ENCODE results near the gene RBM33. TPM values are rescaled to one million over a fixed set of nuclear protein-coding genes. Genes with fewer than 3 reads are reported as not detected.

Gene RBM33
- total RNA-seq, 1 experiment from 2014 or later, result 73.6 TPM

GRCh38 chr7:155818820-155819168, 174.3 kb downstream of the RBM33 start:
- ChIA-PET POLR2A (ENCODE audit: low non-redundant PET) (no interaction called here), CTCF (no interaction called here)
- Histone ChIP-seq H3K9me3 (ENCODE audit: low read depth, low read length, poor library complexity, severe bottlenecking) (no peaks in the 10 kb centered on the region), H3K4me3 (ENCODE audit: low read depth, low read length, poor library complexity, severe bottlenecking) (no peak overlapping the region), H3K4me1 (ENCODE audit: insufficient read depth, low read length, poor library complexity, severe bottlenecking) (no peaks in the 10 kb centered on the region), H3K27me3 (replicated peaks; ENCODE audit: insufficient read depth, low read depth, low read length, poor library complexity) (peaks cover 48% of the 10 kb centered on the region), H3K27ac (ENCODE audit: low read depth, low read length, poor library complexity, severe bottlenecking) (no peak overlapping the region), H3K36me3 (ENCODE audit: insufficient read depth, low read length, poor library complexity, severe bottlenecking) (no peaks in the 10 kb centered on the region)
- intact Hi-C loops (cut with micrococcal nuclease; ENCODE audit: unreplicated experiment), result no loop called here
- TF ChIP-seq EZH2 (IDR thresholded peaks at IDR 0.05; ENCODE audit: borderline replicate concordance, low read depth, low read length, poor library complexity, severe bottlenecking), result no peak
- TF ChIP-seq CTCF (conservative IDR thresholded peaks at IDR 0.05; ENCODE audit: low read depth, low read length), result no peak
- no peak for DNase-seq (ENCODE audit: low spot score)
- BruUV-seq (replicated peaks), result no TSS peak

GRCh38 chr7:155819186-155819585, 174.7 kb downstream of the RBM33 start:
- POLR2A ChIA-PET (ENCODE audit: low non-redundant PET), result no interaction called here

GRCh38 chr7:155820246-155820645, 175.8 kb downstream of the RBM33 start:
- H3K4me1 ChIP-seq (ENCODE audit: insufficient read depth, low read length, poor library complexity, severe bottlenecking), result no peaks in the 10 kb centered on the region
- TF ChIP-seq EZH2 (IDR thresholded peaks at IDR 0.05; ENCODE audit: borderline replicate concordance, low read depth, low read length, poor library complexity, severe bottlenecking) (no peak), CTCF (conservative IDR thresholded peaks at IDR 0.05; ENCODE audit: low read depth, low read length) (no peak)
- peaks cover 47% of the 10 kb centered on the region for H3K27me3 ChIP-seq (replicated peaks; ENCODE audit: insufficient read depth, low read depth, low read length, poor library complexity)
- ChIA-PET POLR2A (ENCODE audit: low non-redundant PET) (no interaction called here), CTCF (no interaction called here)
- no peaks in the 10 kb centered on the region for H3K9me3 ChIP-seq (ENCODE audit: low read depth, low read length, poor library complexity, severe bottlenecking)
- no peak overlapping the region for H3K27ac ChIP-seq (ENCODE audit: low read depth, low read length, poor library complexity, severe bottlenecking)
- no peaks in the 10 kb centered on the region for H3K36me3 ChIP-seq (ENCODE audit: insufficient read depth, low read length, poor library complexity, severe bottlenecking)
- no peak overlapping the region for H3K4me3 ChIP-seq (ENCODE audit: low read depth, low read length, poor library complexity, severe bottlenecking)
- DNase-seq (ENCODE audit: low spot score), result no peak
- BruUV-seq (replicated peaks), result no TSS peak
- intact Hi-C loops (cut with micrococcal nuclease; ENCODE audit: unreplicated experiment), result no loop called here

More at GRCh38 chr7:155819186-155819585, 174.7 kb downstream of the RBM33 start:
- no peak overlapping the region for H3K27ac ChIP-seq (ENCODE audit: low read depth, low read length, poor library complexity, severe bottlenecking)
- DNase-seq (ENCODE audit: low spot score), result no peak
- intact Hi-C loops (cut with micrococcal nuclease; ENCODE audit: unreplicated experiment), result no loop called here
- H3K36me3 ChIP-seq (ENCODE audit: insufficient read depth, low read length, poor library complexity, severe bottlenecking), result no peaks in the 10 kb centered on the region
- CTCF ChIA-PET, result no interaction called here
- no TSS peak for BruUV-seq (replicated peaks)
- no peaks in the 10 kb centered on the region for H3K4me1 ChIP-seq (ENCODE audit: insufficient read depth, low read length, poor library complexity, severe bottlenecking)
- H3K4me3 ChIP-seq (ENCODE audit: low read depth, low read length, poor library complexity, severe bottlenecking), result no peak overlapping the region
- H3K27me3 ChIP-seq (replicated peaks; ENCODE audit: insufficient read depth, low read depth, low read length, poor library complexity), result peaks cover 48% of the 10 kb centered on the region
- no peak for TF ChIP-seq EZH2 (IDR thresholded peaks at IDR 0.05; ENCODE audit: borderline replicate concordance, low read depth, low read length, poor library complexity, severe bottlenecking)
- no peaks in the 10 kb centered on the region for H3K9me3 ChIP-seq (ENCODE audit: low read depth, low read length, poor library complexity, severe bottlenecking)

DNA sequence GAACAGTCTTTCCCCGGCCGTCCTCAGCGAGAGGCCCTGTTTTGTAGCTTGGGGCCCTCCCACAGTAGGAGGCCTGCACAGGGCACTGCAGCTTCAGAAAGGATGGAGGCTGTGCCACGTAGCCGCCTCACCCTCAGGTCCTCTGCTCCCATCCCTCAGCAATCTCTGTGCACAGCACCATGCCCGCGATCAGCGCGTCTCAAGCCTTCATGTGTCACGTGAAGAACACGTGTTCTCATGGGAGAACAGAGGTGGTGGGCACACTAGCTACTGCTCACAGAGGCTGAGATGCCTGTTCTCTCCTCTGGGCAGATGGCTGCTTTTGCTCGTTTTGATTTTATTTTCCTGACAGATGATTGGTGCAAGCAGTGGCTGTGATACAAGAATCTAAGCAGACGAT, 176.3 kb downstream of the RBM33 start:
- Histone ChIP-seq H3K27me3 (replicated peaks; ENCODE audit: insufficient read depth, low read depth, low read length, poor library complexity) (peaks cover 46% of the 10 kb centered on the region), H3K27ac (ENCODE audit: low read depth, low read length, poor library complexity, severe bottlenecking) (no peak overlapping the region), H3K36me3 (ENCODE audit: insufficient read depth, low read length, poor library complexity, severe bottlenecking) (no peaks in the 10 kb centered on the region), H3K4me3 (ENCODE audit: low read depth, low read length, poor library complexity, severe bottlenecking) (no peak overlapping the region), H3K4me1 (ENCODE audit: insufficient read depth, low read length, poor library complexity, severe bottlenecking) (no peaks in the 10 kb centered on the region), H3K9me3 (ENCODE audit: low read depth, low read length, poor library complexity, severe bottlenecking) (no peaks in the 10 kb centered on the region)
- POLR2A ChIA-PET (ENCODE audit: low non-redundant PET), result no interaction called here
- intact Hi-C loops (cut with micrococcal nuclease; ENCODE audit: unreplicated experiment), result no loop called here
- no TSS peak for BruUV-seq (replicated peaks)
- CTCF ChIA-PET, result no interaction called here
- no peak for DNase-seq (ENCODE audit: low spot score)
- TF ChIP-seq CTCF (conservative IDR thresholded peaks at IDR 0.05; ENCODE audit: low read depth, low read length), result no peak
- TF ChIP-seq EZH2 (IDR thresholded peaks at IDR 0.05; ENCODE audit: borderline replicate concordance, low read depth, low read length, poor library complexity, severe bottlenecking), result no peak
